TTC549 (cell line): ENCODE results near the gene COLEC12.

ENCODE experiments used
- FAIRE-seq: peaks from 2 replicates; lab custom pipeline; 2012; peaks lifted over from hg19 to GRCh38; lab: Jason Lieb, UNC

COLEC12 gene

DNA sequence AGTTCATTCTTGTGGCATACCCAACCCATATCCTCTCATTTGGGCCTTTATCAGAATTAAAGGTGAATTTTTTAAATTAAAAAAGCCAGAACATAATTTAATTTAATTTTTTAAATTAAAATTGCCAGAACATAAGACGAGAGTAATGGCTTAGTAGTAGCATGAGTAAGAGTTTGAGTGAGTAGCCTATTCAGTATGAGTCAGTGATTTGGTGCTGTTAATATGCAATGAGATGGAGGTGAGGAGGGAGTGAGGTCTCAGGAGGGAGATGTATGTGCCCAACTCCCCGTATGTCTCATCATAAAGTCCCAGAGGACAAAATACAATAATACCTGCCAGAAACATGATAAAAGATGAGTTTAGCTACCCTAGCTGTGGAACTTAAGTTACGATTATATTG lies 117.4 kb downstream of the COLEC12 start:
- FAIRE-seq: no peak

DNA sequence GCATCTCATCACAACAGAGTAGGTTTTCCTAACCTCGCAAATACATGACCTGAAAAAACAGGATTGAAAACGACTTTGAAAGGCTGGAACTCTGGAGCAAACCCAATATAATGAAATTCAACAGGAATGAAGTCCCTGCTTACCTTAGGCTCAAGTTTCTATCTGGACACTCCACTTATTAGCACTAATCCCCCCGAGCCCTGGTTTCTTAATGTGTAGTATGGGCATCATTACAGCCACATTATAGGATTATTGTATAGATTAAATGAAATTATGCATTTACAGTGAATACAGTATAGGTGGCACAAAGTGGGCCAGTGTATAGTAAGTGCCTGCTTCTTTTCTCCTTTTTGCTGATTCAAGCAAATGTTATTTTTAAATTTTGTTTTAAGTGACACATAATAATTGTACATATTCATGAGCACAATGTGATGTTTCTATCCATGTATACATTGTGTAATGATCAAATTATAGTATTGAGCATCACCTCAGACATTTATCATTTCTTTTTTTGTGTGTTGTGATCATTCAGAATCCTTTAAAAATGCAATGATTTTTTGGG lies 118.0 kb downstream of the COLEC12 start:
- no peak for FAIRE-seq

DNA sequence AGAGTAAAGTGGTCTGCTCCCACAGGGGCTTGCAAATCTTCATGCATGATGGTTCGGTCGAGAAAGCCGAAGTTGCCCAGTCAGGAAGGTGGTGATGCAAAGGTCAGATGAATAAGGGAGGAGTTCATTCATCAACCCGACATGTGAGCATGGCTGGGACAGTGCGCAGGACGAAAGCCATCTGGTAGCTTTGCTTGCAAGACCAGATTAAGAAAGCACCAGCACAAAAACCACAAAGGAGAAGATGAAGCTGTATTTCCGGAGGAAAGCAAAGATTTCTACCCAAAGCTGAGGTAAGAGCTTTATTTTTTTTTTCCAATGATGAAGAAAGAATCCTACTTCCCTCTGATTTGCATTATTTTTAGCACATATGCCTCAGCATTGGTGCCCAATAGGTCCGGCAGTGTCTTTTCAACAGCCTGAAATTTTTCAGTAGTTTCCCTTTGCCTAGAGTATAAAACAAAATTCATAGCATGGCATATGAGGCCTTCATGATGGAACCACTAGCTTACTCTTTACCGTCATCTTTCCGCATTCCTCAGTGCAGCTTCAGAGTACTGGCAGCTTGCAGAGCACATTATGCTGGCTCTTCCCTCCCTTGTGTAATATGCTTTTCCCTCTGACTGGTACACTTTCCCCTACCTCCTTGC lies 120.7 kb downstream of the COLEC12 start:
- no peak for FAIRE-seq

DNA sequence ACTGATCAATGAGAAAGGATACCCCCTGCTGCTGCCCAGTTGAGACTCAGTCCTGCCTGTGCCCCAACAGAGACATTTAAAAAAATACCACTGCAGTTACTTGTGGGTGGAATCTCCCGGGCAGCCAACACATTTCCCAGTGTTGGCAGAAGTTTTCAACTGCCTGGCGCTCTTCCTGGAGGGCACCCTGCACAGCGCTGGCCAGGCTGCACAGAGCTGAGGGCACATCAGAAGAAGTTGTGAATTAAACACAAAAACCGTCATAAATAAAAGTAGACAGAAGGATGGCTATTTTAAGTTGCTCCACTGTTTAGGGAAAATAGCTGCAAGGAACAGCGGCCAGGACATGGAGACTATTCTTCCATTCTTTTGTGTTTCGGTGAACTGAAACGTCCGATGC lies 122.4 kb downstream of the COLEC12 start:
- no peak for FAIRE-seq

DNA sequence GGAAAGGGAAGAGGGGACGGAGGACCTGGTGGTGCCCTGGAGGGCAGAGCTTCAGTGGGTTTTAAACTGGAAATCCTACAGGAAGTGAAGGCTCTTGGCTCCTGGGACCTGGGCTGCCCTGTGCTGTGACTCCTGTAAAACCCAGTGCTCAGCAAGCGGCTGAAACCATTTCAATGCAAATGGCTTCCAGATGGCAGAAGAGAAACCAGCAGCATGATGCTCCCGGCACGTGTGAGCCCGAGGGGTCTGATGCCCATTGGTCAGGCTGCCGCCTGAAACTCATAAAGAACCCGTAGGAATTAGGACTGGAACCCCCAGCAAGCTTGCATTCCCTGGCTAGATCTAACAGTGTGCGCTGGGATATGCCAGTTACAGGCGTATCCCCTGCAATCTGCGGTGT lies 123.4 kb downstream of the COLEC12 start:
- no peak for FAIRE-seq

DNA sequence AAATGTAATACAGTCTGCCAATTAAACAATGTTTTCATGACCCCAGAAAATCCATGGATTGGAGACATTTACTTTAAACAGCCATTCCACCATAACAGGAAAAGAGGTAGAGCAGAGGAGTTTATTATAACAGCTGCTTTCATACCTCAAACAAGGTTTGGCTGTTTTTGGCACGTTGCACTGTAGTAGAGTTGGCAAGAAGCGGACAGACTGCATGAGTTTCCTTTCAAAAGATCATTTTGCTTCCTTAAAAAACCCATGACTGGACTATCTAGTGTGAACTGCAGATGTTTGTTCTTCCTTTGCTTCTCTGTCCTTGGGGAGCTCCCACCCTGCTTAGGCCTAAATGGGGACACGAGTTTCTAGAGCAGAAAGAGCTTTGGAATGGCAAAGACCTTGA lies 124.2 kb downstream of the COLEC12 start:
- FAIRE-seq: no peak

DNA sequence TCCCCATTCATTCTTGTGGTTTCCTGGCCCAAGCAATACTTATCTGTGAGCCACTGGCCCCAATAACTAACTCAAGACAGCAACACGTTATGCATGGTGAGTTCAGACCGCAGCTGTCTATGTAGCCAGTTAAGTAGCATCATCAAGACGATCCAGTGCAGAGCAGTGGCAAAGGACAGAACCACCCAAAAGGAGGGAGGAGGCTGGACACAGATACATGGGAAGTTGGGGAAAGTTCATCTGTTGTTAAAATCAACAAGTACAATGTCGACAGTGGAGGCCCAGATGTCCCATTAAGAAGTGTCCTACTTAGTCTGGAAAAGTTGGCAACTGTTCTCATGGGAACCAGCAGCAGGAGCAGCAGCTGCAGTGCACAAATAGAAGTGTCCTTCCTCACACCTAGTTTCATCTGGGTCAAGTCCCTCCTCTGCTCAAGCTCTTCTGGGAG lies 125.8 kb downstream of the COLEC12 start:
- no peak for FAIRE-seq

DNA sequence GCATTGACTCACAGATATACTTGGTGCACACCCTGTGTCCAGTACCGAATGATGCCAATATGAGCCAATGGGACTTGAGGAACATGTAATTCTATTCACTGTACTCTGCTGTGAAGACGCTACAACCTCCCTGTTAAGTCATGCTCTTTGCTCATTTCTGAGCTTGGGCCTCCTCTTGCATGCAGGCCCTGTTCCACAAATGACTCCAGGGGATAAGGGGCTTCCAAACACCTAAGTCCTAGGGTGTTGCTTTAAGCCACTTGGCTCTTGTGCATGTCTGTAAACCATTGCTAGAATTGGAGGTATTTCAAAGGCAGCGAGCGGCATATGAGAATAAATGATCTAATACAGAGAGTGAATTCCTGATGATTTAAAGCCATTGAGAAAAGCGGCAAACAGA lies 126.7 kb downstream of the COLEC12 start:
- FAIRE-seq: no peak

DNA sequence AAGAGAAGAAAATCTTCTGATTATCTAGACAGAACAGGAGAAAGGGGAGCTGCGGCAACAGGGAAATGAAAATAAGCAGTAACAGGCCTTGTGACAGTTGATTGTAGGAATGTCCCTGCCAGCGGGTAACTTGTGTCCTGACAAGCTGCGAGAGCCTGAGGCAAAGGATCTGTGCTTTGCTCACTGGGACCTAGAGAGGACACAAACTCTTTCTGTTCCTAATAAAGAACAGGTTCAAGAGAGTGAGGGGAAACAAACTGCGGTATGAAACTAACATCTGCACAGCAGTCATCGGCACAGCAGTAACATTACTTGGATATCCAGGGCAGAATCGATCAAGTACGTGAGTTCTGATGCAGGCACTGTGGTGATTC lies 128.9 kb downstream of the COLEC12 start:
- no peak for FAIRE-seq

DNA sequence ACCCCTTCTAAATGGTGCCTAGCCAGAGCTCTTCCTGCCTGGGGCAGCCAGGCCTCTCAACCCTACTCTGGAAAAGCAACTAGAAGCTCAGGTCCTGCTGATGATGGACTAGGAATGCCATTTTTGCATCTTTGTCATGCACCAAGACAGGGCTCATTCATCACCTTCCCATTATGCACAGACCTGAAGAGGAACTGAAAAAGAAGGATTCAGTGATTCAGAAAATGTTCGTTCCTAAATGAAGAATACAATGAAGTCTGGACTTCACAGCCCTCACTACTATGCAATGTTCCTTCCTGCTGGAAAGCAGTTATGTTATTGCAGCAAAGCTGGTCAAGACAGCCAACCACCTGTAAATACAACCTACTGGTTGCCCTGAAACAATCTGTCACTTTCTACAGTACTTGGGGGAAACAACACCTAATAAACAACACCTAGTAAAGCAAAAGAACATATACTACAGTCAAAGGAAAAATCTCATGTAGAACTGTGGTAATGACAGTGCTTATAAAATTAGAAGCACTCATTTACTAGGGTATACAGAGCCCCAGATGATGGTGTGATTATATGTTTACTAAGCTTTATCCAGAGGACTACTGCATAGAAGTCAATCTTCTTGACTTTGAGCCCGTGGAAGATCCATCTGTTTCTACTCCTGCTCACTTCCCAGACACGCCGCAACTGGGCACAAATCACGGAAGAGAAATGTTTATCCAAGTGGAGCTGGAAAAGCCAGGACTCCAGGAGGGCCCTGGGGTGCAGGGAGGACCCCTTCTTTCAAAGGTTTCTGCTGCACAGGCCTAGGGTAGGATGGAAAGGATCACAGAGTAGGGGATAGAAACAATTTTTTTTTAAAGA lies 129.5 kb downstream of the COLEC12 start:
- FAIRE-seq: no peak

DNA sequence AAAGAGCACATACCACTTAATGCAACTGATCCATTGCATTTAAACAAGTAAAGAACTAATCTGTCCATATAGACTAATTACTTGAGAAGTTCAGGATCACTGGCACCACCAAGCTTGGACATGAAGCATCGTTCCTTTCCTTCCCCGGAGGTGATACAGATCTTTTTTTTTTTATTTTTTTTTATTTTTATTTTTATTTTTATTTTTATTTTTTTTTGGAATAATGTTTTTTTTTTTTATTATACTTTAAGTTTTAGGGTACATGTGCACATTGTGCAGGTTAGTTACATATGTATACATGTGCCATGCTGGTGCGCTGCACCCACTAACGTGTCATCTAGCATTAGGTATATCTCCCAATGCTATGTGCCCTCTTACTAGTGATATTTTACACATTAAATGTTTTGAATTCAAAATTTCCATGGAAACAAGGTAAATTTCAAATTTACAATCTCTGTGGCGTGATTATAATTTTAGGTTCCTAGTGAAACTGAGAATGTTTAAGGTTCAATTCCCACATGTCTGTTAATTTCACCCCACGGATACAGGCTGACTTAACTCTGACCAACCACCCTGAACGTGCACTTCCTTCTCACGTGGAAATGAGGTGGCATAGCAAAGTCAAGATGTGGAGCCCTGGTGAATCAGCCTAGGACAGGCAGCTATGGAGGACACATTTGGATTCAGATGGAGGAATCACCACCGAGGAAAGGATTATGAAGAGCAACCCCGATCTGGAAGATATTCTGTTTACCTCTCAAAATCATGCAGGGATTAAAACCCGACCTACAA lies 131.1 kb downstream of the COLEC12 start:
- no peak for FAIRE-seq

DNA sequence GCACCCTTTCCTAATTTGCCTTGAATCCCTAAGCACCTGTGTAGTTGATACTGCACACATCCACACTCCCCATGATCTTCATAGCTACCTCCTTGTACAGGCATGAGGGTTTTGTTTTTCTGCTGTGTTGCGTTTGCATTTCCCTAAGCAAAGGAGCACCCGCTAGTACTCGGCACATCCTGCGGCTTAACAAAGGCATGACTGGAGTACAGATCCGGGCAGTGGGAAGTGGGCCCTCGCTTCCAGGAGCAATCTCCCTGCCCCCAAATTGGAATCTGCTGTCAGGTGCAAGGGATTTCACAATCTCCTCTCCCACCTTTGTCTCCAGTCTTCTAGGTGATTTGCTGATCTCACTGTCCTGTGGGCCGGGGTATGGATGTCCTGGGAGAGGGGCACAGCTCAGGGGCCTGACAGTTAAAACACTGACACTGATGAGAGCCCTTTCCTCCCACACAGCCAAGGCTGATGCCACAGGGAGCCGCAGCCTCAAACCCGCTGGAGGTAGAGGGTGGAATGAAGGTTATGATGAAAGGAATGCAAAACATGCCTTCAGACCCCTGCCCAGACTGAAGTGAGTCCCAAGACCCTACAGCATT lies 133.9 kb downstream of the COLEC12 start:
- FAIRE-seq: no peak

DNA sequence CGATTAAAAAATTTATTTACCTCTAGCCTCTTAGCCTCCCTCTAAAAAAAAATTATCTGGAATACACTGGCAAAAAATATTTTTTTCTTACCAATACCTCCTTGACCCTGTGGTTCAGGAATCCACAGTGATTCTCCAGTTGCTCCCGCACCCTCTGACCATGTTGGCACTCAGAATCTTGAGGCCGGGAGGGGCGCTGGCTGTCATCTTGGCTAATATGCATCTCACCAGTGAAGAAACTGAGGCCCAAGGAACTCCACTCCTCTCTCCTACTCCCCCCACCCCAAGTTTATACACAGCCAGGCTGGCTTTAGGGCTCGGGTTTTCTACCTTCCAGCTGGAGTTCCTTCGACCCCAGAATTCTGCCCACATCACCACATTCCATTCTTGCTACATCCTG lies 134.8 kb downstream of the COLEC12 start:
- no peak for FAIRE-seq

DNA sequence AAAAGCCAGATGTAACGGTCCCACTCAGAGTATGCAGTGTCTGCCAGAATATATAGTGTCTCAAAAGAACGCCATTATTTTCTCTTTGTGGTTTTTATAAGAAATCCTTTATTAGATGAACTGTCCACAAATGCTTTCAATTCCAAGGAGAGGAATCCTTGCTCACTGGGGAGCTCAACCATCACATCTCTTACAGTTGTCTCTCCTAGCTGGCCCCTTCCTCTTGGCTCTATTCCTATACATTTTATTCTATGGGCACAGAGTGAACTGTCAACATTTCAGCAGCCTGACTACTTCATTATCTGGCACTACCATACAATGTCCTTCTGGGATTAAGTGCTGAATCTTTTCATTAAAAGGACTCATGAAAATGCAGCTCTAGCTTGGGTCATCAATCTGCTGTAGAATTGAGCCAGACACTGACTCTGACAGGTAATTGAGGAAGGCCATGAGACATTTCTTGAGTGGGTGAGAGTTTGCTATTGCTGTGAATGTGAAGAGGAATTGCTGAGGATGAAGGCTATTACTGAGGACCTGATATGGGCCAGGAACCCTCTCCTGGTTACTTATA lies 136.2 kb downstream of the COLEC12 start:
- no peak for FAIRE-seq

DNA sequence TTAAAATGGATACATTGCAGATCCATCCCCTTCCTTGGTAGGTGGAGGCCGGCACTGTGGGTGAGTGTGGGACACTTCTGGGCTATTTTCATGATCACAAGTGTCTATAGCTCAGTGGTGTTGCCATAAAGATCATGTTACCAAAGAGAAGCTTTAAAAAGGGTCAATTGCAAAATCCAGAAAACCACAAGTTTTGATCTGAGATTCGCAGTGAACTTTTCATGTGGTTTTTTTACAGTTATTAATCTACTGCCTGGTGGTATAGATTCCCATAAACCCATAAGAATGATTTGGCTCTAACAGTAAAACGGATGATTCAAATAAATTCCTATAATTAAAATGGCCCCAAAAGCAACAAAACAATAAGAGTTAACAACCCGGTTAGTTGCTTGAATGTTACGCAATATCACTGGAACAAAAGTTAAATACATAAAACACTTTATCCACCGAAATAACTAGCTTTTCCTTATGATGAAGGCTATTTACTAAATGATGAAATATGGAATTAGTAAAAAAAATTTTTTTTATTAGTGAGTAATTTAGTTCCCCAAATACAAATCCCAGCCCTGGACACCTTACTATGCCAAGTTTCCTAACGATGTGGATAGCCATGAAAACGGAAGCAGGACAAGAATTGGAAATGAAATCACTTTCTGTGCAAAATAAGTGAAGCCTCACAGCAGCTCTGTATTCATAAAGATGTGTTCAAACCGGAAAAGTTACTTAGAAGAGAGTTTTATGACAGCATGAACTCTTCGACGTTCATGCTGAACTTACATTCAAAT lies 137.0 kb downstream of the COLEC12 start:
- FAIRE-seq: no peak

DNA sequence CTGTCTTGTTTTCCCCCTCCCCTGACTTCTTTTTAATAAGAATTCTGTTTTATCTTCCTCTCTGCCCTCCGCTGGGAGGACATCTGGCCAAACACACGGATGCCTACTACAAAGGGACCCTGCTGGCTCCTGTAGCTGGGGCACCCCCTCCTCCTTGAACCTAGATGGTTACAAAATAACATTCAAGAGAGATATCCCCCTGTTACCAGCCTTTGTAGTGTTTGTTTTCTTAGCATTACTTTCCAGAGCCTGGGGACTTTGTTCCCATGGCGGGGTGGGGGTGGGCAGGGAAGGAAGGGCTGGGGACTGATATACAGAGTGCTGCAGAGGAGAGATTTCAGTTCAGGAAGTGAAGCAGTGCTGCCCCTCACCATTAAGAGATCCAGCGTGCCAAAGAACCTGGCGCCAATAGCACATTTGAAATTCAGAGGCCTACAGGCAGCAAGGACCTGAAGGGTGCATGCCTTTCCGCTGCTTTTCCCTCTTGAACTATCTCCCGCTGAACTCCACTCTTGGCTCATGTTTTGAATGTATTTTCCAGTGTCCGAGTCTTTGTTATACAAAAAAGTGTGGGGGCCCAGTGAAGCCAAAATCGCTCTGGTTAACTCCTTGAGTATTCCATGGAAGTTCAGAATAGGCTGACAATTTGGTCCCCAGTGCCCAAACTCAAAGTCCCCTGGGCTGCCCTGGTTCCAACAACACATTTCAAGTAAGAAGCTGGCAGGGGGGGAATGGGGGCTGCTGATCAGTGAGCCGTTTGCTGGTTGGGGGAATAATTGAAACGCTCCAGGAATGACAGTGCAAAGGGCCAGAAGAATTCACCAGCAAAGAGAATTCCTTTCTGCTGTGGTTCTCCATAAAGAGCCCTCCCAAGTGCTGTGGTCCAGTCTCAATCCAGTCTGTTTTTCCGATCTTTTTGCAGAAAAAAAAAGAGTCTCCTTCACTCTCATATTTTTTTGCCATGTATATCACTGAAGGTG lies 137.9 kb downstream of the COLEC12 start:
- FAIRE-seq: no peak

DNA sequence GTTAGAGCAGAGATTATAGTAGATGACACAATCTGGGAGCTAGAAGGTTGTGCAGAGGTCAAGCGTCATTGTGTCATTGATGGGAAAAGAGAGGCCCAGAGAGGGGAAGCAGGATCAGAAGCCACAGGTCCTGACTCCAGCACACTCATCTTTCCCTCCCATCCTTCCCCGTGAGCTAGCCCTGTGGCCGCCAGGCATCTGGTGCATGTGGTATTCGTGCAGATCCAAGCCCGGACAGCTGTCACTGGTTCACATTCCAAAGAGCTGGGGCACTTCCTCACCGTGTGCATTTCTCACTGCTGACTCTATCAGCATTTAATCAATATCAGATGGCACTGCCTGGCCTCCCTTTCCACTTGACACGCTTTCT lies 138.6 kb downstream of the COLEC12 start:
- no peak for FAIRE-seq

DNA sequence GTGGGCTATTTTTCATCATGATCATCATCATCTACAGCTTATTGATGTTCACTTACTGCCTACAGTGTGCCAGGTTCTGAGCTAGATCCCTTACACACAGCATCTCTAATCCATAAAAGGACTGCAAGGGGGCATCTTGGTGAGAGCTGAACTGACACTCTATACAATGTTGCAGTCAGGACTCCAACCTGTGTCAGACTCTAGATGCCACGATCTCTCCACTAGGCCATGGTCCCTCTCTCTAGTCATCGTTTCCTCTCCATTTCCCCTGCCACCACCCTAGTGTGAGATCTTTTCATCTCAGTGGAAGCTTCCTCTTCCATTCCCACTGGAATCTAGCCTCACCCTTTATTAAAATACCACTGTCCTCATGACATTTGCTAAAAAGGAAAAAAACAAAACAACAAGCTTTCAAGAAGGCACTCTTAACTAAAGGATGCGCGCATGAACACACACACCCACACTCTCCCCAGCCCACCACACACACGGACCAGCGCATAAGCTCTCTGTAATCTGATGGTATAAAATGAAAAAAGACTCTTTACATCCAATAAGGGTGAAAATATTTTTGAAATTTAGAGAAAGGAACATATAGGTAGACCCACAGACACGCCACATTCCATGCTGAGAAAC lies 139.3 kb downstream of the COLEC12 start:
- no peak for FAIRE-seq

DNA sequence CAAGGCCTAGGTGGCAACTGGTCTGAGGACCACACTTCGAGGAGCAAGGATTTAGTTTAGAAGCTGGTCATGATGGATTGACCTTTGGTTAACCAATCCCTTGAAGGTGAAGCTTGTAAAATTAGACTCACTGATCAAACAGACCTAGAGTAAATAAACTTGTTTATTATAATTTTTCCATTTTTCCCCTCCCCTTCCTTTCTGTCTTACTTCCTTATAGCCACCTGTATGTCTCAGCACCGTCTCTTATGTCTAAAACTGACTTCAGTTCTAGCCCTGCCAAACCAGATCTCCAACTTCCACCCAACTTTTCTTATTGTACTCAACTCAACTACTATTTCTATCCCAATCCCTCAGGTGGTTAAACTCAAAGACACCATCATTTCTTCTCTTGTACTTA lies 139.8 kb downstream of the COLEC12 start:
- FAIRE-seq: no peak

DNA sequence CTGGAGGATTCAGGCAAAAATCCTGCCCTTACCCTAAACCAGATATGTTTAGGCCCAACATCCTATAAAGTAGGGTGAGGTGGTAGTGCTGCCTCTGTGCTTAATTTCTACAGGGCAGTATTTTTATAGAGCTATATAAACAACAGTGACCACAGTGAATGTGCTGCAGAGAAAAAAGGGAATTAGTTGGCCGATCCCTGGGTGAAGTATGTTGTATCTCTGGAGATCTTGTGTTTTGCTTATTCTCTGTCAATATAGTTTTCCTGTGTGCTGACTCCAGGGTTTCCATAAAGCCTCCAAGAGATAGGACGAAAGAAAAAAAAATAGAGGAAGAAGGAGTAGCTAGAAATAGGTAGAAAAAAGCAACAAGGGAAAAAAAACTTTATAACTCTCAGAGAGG lies 143.7 kb downstream of the COLEC12 start:
- FAIRE-seq: no peak
